Kidney glomerular epithelial cell (primary cell): ENCODE results near the gene MYLK2.
"Not testable (repeated sequence)": the region's sequence is repeated elsewhere in the genome, so short reads cannot be mapped to it uniquely, and the experiment has no call there.

Experiments used
- DNase-seq: peaks from one replicate; lab custom pipeline; 2025; lab: John Stamatoyannopoulos, UW

The MYLK2 gene

DNA sequence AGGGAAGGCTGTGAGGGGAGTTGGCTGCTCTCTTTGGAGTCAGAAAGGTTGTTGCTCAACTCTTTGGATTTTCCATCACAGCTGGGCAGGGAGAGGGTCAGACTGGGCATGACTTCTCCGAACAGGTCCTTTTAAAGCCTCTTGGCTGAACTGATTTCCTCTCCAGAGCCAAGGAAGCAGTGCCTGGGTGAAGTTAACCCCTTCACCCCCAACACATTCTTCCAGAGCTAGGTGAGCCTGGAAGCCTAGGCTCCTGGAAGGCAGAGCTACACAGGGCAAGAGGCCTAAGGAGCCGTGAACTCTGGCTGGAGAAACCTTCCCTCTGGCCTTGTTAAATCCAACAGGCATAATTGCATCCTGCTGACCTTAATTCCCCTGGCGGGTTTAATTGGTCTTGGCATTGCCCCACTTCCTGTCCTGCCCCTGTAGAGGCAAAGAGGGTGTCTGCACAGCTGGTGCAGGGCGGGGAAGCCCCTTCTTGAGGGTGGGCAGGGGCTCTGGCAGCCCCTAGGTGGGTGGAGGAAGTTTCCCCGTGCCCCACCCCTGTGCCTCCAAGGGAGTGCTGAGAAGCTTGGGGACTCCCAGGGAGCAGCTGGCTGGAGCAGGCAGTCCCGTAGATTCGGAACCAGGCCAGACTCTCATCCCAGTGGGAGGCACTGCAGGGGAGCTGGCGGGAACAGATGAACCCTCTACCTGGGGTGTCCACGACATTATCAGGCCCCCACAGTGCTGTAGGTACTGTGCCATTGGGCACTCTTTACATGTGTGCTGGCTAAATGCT lies 3.6 kb upstream of the MYLK2 start:
- DNase-seq = no peak

DNA sequence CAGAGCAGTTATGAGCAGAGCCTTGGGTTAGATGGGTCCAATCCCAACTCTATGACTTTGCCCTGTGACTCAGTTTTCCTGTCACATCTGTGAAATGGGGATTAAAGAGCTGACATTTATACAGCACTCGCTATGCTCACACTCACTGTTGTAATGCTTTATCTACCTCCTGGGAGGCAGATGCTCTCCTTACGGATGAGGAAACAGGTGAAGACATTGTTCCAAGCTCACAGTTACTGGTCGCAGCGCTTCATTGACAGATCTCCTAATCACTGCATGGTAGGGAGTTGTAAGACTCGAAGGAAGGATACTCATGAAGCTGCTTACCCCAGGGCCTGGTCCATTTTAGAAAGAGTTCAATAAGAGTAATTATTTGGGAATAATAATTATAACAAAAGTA lies 2.9 kb upstream of the MYLK2 start:
- no peak for DNase-seq

DNA sequence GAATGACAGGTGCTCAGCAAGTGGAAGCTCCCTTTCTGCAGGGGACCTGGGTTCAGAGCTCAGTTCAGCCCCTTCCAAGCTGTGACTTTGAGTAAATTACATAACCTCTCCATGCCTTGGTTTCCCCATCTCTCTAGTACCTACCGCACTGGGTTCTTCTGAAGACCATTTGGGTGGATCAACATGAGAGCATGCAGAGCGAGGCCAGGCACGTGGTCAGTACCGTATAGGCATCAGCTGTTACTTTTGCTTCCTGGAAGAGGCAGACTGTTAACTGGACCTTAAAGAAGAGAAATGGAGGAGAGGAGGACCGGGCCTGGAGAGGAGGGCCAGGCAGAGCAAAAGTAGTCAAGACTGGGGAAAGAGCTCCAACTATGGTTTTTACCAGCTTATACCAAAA lies 1.7 kb upstream of the MYLK2 start:
- no peak for DNase-seq

DNA sequence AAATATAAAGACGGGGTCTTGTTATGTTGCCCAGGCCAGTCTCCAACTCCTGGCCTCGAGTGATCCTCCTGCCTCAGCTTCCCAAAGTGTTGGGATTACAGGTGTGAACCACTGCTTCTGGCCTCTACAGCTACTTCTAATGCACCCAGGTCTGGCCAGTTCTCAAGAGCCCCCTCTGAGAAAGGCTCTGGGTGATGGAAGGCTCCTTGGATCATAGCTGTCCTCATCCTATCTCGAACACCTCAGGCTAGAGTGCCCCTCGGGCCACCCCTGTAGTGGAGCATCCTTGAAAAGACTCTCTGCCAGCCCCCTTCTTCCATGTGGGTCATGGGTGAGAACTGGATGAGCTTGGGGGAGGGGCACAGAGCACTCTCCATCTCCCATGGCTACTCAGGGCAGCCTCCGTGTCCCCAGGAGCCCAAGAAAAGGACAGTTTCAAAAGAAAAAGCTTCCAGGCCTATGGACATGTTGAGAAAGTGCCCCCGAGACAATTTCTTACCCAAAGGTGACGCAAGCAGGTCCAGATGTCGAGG lies 714 bp upstream of the MYLK2 start:
- DNase-seq = no peak

DNA sequence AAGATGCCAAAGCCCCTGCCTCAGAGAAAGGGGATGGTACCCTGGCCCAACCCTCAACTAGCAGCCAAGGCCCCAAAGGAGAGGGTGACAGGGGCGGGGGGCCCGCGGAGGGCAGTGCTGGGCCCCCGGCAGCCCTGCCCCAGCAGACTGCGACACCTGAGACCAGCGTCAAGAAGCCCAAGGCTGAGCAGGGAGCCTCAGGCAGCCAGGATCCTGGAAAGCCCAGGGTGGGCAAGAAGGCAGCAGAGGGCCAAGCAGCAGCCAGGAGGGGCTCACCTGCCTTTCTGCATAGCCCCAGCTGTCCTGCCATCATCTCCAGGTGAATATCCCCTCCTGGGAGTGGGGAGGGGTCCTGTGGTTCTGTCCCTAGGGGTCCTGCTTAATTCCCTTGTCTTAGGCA lies 1.1 kb downstream of the MYLK2 start:
- DNase-seq = no peak

DNA sequence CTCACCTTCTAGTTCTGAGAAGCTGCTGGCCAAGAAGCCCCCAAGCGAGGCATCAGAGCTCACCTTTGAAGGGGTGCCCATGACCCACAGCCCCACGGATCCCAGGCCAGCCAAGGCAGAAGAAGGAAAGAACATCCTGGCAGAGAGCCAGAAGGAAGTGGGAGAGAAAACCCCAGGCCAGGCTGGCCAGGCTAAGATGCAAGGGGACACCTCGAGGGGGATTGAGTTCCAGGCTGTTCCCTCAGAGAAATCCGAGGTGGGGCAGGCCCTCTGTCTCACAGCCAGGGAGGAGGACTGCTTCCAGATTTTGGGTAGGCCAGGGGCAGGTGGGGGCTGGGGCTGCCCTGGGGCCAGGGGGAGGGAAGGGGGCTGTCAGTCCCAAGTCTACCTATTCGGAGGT lies 2.3 kb downstream of the MYLK2 start:
- no peak for DNase-seq

DNA sequence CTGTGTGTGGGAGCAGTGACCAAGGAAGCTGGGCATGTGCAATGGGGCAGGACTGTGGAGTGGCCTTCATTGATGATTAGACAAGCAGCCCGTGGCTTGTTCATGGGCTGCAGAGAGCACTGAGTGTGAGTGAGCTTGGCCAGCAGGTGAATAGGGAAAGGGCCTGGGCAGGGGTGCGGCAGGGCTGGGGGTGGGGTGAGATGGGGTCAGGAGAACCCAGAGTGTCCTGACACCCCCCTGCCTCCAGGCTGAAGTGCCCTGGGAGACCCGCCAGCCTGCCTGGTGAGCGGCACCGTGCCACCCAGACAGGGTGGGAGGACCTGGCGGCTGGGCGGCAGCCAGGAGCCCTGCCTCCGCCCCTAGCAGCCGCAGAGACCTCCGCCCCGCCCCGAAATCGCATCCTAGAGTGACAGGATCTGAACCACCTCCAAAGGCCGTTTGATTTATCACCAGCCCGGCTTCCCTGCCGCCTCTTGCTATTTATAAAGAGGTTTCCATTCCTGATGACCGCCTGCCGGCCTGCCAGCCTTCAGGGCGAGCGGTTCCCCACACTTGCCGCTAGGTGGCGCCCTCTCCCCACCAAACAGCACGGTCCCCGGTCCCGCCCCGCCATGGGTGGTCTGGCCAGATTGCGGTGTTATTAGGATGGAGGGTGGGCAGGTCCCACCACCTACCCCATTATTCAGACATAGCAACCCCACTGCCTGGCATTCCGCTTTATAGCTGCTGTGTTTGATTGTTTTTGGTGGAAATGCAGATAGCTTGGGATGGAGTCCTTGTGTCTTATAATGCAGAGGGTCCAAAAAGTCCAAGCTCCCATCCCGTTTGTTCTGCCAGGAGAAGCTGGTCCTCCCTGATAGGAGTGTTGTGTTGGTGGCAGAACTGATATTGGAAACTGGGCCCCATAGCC lies 3.5 kb downstream of the MYLK2 start:
- peak; percentile 93 for DNase-seq

DNA sequence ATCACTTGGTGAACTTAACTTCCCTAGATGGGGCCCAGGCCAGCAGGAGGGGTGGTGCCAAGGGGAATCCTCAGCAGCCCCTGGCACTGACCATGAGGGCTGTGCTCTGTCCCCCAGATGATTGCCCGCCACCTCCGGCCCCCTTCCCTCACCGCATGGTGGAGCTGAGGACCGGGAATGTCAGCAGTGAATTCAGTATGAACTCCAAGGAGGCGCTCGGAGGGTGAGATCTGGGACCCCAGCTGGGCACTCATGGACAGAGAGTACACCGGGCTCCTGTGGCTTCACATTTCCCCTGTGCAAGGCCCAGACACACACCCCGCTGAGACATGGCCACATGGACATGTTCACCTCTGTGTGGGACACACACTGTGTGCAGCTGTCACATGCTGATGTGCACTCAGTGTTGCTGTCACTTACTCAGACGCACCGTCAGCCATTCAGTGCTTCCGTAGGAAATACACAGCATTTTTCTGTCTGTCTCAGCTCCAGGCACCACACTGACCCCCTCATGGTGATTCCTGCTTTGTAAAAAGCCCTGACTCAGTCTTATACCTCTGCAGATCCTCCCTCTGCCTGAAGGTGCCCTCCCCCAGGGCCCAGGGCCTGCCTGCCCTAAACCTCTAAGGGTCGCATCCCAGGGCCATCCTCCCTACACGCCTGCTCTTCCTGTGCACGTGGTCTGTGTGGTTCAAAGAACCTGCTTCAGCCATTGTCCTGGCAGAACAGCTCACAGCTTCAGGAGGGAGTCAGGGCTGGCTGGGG lies 4.4 kb downstream of the MYLK2 start:
- DNase-seq = peak; percentile 55

DNA sequence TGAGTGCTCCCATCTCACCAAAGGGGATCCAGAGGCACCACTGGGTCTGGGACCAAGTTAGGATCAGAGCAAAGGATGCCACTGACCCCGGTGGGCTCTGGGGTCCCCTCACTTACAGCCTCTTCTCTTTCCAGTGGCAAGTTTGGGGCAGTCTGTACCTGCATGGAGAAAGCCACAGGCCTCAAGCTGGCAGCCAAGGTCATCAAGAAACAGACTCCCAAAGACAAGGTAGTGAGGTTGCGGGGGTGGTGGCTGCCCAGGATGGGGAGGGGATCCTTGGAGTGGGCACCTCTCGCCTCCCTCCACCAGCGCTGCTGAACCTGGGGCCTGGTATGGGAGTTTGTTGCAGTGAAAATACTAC lies 4.9 kb downstream of the MYLK2 start:
- DNase-seq = no peak

DNA sequence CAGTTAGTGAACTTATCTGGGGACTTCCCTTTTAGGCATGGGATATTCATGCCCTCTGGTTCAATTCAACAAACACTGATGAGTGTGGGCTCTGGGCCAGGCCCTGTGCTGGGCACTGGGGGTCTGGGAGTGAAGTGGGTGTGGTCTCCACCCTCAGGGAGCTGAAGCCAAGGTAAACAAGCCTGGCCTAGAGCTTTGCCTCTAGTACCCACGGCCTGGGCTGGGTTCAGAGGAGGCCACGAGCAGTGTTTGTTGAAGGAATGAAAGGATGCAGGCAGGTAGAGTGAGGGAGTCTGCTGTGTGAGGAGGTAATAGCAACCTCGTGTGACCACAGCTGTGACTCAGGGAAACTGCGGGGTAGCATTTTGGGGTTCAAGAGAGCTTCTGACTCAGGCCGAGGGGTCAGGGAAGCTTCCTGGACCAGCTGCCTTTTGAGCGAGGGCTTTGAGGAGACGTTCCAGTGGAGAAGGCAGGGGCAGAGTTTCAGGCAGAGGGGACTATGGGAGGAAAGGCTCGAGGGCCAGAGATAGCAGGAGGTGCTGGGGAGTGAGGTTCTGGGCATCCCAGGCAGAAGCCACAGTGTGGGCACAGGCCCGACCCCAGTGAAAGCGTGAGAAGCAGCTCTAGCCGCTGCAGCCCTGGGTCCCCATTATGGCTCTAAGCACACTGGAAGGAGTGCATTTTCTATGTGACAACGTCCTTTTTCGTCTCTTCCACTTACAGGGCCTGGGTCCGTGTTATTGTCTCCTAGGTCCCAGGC lies 5.6 kb downstream of the MYLK2 start:
- DNase-seq = no peak

DNA sequence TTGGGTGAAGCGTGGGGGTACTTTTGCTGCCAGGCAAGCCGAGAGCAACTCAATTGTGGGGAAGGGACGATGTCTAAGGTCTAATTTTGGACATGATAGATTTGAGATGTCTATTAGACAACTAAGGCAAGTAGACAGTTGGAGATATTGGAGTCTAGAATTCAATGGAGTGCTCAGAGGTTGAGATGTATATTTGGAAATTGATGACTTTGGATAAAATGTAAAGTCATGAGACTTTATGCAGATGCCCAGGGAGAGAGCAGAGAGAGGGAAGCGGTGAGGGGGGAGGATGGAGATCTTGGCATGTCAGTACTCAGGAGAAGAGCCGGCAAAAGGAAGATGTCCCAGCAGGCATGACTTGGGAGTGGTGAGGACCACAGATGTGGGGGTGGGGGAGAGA lies 6.9 kb downstream of the MYLK2 start:
- no peak for DNase-seq

DNA sequence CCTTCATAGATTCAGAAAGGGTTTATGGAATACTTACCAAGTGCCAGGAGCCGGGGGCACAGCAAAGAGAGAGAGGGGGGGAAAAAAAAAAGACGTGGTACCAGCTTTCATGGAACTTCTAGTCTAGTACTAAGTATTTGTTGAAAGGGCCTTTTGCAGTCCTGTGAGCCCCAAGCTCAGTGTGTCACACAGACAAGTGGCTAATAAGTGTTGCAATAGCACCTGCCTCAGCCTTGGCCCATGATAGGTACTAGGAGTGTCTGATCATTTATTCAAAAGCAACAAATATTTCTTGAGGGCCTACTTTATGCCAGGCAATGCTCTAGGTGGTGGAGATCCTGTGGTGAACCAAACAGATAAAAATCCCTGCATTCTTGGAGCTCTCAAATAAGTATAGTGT lies 7.9 kb downstream of the MYLK2 start:
- DNase-seq = no peak

DNA sequence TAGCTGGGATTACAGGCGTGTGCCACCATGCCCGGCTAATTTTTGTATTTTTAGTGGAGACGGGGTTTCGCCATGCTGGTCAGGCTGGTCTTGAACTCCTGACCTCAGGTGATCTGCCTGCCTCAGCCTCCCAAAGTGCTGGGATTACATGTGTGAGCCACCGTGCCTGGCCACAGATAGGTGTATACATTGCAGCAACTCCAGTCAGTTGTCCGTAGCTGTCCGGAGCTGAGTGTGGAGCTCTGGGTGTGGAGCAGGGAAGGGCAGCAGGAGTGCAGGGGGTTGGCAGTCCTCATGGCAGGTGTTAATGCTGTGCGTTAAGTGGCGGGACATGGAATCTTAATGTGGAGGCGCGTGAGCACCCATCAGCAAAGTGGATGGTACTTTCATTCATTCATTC lies 8.9 kb downstream of the MYLK2 start:
- DNase-seq = not testable (repeated sequence)

DNA sequence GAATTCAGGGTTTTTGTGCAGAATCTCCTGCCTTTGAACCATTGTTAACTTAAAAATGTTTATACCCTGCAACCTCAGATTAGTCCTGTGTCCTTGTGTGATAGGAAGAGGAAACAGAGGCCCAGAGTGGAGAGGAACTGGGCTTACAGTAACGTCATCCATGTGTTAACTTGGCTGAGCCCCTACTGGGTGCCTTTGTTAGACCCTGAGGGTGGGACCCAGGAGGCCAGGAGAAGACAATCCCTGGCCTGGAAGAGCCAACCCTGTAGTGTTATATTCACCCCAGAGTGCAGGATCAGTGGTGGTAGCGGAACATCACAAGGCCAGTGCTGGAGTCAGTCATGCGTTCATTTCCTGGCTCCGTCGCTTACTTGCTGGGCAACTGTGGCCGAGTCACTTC lies 10.6 kb downstream of the MYLK2 start:
- DNase-seq = no peak

DNA sequence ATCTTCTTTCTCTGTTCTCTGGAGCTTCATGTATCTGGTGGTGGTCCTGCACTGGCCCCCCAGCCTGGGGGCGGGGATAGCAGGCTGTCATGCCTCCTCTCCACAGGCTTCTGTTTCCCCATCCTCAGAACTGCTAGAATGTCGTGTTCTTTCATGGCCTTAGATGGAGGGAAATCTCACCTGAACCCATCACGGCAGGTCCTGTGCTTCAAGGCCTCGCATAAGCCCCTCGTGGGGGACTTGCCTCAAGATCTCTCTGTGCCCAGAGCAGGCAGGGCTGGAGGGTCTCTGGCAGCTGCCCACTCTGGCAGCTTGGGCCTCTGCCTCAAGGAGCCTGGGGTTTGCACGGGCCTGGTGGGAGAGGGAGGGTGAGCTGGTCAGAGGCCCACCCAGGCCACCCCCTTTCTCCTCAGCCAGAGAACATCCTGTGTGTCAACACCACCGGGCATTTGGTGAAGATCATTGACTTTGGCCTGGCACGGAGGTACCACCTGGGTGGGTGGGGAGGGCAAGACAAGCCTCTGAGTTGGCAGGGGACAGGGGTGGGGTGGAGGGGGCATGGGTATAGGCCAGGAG lies 11.3 kb downstream of the MYLK2 start:
- no peak for DNase-seq

DNA sequence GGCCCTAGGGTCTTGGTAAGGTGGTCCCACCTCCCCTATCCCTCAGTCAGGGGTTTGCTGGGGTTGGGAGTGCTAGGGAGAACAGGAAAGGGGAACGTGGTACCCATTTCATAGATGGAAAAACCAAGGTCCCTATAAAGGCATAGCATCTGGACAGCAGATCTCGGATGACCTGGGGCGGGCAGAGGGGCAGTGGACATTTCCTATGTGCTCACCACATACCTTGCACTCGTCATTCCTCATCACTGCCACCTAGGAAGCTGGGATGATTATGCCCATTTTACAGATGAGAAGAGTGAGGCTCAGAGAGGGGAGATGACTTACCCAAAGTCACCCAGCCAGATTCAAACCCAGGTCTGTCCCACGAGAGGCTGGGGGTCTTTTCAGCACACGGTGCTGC lies 12.1 kb downstream of the MYLK2 start:
- DNase-seq = no peak

DNA sequence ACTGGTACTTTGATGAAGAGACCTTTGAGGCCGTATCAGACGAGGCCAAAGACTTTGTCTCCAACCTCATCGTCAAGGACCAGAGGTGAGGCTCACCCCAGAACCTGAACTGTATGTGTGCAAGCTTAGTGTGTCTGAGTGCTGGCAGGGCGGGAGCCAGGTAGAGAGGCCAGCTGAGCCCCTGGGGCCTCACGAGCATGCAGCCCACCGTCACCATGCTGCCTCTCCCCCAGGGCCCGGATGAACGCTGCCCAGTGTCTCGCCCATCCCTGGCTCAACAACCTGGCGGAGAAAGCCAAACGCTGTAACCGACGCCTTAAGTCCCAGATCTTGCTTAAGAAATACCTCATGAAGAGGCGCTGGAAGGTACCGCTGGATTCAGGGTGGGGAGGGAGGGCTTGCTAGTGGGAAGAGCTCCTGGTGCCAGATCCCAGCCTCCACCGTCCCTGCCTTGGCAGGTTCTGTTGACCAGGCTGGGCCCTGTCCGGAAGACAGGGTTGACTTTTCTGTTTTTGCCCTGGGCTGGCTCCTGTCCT lies 12.7 kb downstream of the MYLK2 start:
- no peak for DNase-seq

DNA sequence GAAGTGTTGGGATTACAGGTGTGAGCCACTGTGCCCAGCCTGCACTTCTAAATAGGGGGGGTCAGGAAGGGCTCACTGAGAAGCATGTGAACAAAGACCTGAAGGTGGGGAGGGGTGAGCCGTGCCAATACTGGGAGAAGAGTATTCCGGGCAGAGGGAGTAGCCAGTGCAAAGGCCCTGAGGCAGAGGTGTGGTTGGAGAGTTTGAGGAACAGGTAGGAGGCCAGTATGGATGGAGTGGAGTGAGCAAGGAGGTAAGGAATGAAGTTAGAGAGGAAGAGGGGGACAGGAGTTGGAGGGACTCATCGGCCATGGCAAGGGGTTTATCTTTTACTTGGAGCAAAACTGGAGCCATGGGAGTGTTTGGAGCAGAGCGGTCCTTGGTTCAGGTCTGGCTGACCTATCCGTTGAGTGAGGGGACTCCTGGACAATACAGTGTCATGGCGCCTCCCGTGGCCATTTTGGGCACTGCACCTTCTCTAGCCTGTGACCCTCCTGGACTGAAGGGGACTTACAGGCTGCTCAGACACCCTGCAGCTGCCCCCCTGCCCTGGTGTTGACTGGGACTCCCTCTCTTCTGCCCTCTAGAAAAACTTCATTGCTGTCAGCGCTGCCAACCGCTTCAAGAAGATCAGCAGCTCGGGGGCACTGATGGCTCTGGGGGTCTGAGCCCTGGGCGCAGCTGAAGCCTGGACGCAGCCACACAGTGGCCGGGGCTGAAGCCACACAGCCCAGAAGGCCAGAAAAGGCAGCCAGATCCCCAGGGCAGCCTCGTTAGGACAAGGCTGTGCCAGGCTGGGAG lies 14.2 kb downstream of the MYLK2 start:
- no peak for DNase-seq

DNA sequence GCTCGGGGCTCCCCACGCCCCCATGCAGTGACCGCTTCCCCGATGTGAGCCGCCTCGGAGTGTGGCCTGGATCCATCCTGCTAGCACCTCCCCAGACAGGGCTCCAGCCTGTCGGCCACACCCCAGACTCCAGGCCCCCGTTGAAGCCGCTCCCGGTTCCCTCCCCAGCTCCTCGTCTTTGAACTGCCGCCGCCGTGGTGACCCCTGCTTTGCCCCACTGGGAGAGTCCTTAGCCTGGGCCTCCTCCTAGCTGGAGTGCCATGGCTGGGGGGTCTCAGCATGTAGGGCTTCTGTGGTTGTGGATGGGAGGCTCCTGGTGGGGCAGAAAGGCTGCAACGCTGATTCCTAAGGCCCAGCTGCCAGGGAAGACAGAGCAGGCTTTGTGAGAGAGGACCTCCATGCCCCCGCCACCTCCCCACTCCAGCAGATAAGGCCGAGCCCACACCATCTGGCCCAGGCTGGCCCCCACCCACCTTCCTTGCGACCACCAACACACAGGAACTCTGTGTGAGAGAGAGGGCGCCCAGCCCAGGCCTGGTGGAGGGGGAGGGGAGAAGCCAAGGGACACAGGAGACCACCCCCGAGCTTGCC lies 14.9 kb downstream of the MYLK2 start:
- DNase-seq = no peak

DNA sequence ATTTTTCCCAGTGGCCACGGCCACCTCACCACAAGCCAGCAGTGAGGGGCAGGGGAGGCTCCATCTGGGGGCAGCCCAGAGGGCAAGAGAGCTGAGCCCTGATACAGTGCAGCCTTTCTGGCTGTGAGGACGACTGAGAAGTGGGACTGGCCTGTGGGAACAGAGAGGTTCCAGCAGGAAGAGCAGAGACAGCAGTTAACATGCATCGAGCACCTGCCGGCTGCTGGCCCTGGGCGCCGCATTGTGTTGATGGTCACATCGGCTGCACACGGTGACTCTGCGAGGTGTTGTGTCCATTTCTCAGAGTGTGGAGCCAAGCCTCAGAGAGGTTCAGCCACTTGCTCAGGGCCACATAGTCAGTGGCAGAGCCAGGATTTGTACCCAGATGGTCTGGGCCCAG lies 16.4 kb downstream of the MYLK2 start:
- DNase-seq = no peak
